Activated CD4-positive, alpha-beta memory T cell treated with anti-CD3 and anti-CD28 coated beads for 36 hours (primary cell): ENCODE data around the gene NSMCE1. TPM values are rescaled to one million over a fixed set of nuclear protein-coding genes. Genes with fewer than 3 reads are reported as not detected.
A peak's percentile ranks its signal among the peaks of the same experiment; 100 is the strongest.
"Not testable (repeated sequence)": the region's sequence is repeated elsewhere in the genome, so short reads cannot be mapped to it uniquely, and the experiment has no call there.

Experiments used
- CTCF ChIA-PET: fragments of 350-600 bp; sonication (Branson Sonifier 250); formaldehyde crosslinking; loops from one replicate; lab custom pipeline; 2021; ENCODE audit warnings: antibody characterized with exemption, inconsistent platforms; lab: Charles Lee
- POLR2A ChIA-PET: fragments of 350-600 bp; sonication (Branson Sonifier 250); formaldehyde crosslinking; loops from one replicate; lab custom pipeline; 2021; ENCODE audit warnings: antibody characterized with exemption; lab: Charles Lee
- DNase-seq: peaks from one replicate; pipeline ENCODE4 v3.0.0-alpha.2; 2020
- H3K27ac Mint-ChIP-seq: one replicate; pipeline ENCODE4 v1.8.0; 2021; ENCODE audit warnings: mixed read lengths
- H3K27me3 Mint-ChIP-seq: one replicate; pipeline ENCODE4 v1.8.0; 2021; ENCODE audit warnings: mixed read lengths
- H3K36me3 Mint-ChIP-seq: one replicate; pipeline ENCODE4 v1.8.0; 2021; ENCODE audit warnings: mixed read lengths
- H3K4me1 Mint-ChIP-seq: one replicate; pipeline ENCODE4 v1.8.0; 2021; ENCODE audit warnings: low read depth, mixed read lengths
- H3K4me3 Mint-ChIP-seq: one replicate; pipeline ENCODE4 v1.8.0; 2021; ENCODE audit warnings: mild to moderate bottlenecking, mixed read lengths
- H3K9me3 Mint-ChIP-seq: one replicate; pipeline ENCODE4 v1.8.0; 2021; ENCODE audit warnings: mixed read lengths
- intact Hi-C: fragments of 100-400 bp; cut with micrococcal nuclease; formaldehyde crosslinking; loops from one replicate; pipeline ENCODE4 v1.15.1; 2023
- total RNA-seq, 2 experiments: library from RNA; stranded (reverse); gene quantifications; one replicate each; pipeline ENCODE4 v1.2.3, GENCODE V29; 2021

The NSMCE1 gene
- total RNA-seq, 2 experiments from 2014 or later: 120 to 121 TPM

DNA sequence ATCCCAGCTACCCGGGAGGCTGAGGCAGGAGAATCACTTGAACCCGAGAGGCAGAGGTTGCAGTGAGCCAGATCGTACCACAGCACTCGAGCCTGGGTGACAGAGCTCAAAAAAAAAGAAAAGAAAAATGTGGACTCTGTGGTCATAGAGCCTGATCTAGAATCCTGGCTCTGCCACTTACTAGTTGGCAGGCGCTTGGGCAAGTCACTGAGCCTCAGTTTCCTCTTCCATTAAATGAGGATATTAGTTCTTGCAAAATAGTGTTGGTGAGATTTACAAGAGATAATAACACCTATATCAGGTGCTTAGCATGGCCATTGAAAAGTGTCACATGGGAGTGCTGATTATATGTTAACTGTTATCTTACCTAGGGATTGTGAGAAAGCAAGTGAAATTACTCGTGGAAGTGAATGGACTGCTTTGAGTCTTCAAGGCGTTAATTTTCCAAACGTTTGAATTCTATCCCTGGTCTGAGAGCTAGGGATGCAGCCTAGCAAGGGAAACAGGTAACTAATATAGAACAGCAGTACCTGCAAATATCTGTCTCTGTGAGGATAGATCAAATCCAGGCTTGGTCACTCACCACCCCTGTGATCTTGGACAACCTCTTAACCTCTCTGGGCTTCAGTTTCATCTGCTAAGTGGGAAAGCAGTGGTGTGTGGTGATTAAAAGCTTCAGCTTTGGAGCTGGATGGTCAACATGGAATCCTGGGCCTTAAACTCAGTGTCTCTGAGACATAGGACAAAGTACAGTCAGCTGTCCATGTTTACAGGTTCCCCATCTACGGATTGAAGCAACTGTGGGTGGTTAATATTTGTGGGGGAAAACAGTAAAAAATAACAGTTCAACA, 953 bp upstream of the NSMCE1 start:
- POLR2A ChIA-PET: interaction anchor here (1.9 to 2.4 kb wide), 3 partner anchors 32 to 48 kb away, joined by 8 to 16 read pairs (median 8); no protein-coding TSS in a partner anchor
- intact Hi-C loops: loop anchor here (2.0 kb wide), 2 partner anchors 15 to 49 kb away; no protein-coding TSS in a partner anchor
- peaks cover 14% of the 10 kb centered on the region for H3K36me3 Mint-ChIP-seq

DNA sequence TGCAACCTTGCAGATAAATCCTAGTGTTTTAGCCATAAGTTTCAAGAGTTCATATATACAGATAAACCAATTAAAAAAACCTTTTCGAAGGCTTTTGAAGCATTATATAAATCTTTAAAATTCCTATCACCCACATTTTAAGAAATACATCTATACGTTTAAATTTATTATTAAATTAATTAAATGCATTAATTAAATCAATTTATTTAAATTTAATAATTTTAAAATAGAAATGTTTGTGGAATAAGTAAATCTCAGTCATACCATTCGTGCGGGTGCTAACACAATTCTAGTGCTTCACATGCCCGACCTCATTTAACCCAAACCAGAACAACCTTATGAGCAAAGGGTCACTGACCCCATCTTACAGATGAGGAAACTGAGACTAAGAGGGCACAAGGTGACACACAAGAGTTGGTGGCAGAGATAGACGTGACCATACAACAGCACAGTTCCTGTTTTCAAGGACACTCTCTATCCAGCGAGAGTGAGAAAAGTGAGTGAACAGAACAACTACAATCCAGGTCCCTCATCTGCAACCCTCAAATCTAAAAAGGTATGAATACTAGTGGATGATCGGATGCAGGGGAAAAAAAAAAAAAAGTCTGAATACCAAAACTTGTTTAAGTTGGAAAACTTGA, 1.4 kb downstream of the NSMCE1 start:
- ChIA-PET CTCF (interaction anchor here (1.0 to 4.5 kb wide), 2 partner anchors 32 to 50 kb away, joined by 4 to 32 read pairs; no protein-coding TSS in a partner anchor), POLR2A (interaction anchor here (0.8 to 2.4 kb wide), 4 partner anchors 13 to 50 kb away, joined by 3 to 16 read pairs (median 8); no protein-coding TSS in a partner anchor)
- Mint-ChIP-seq H3K27ac (peak overlapping the region; percentile 48), H3K27me3 (no peaks in the 10 kb centered on the region), H3K4me1 (peaks cover 66% of the 10 kb centered on the region), H3K36me3 (peaks cover 25% of the 10 kb centered on the region), H3K4me3 (peak overlapping the region; percentile 89), H3K9me3 (no peaks in the 10 kb centered on the region)
- intact Hi-C loops: no loop called here
- no peak for DNase-seq

More for the DNA sequence above, 953 bp upstream of the NSMCE1 start:
- Mint-ChIP-seq H3K27me3 (no peaks in the 10 kb centered on the region), H3K4me3 (peak overlapping the region; percentile 89), H3K4me1 (peaks cover 67% of the 10 kb centered on the region), H3K27ac (peak overlapping the region; percentile 92), H3K9me3 (no peaks in the 10 kb centered on the region)
- peak; percentile 2 for DNase-seq
- CTCF ChIA-PET: interaction anchor here (1.0 to 4.5 kb wide), 6 partner anchors 14 to 133 kb away, joined by 3 to 32 read pairs (median 4); partner anchors contain the start of gene IL21R

DNA sequence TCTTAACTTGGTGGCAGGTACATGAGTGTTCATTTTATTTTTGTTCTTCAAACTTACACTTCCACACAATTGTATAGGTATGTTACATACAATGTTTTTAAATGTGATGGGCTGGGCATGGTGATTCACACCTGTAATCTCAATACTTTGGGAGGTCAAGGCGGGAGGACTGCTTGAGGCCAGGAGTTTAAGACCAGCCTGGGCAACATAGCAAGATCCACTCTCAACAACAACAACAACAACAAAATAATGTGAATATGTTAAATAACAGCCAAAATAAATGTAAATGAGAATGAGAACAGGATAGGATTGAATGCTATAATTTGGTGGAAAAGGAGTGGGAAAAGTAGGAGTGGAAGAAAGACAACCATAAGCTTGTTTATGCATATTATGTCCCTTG, 2.6 kb downstream of the NSMCE1 start:
- Mint-ChIP-seq H3K9me3 (no peaks in the 10 kb centered on the region), H3K27me3 (no peaks in the 10 kb centered on the region), H3K4me3 (no peak overlapping the region), H3K27ac (peak overlapping the region; percentile 6), H3K4me1 (peaks cover 65% of the 10 kb centered on the region), H3K36me3 (peaks cover 25% of the 10 kb centered on the region)
- ChIA-PET CTCF (no interaction called here), POLR2A (no interaction called here)
- DNase-seq: no peak
- intact Hi-C loops: no loop called here

DNA sequence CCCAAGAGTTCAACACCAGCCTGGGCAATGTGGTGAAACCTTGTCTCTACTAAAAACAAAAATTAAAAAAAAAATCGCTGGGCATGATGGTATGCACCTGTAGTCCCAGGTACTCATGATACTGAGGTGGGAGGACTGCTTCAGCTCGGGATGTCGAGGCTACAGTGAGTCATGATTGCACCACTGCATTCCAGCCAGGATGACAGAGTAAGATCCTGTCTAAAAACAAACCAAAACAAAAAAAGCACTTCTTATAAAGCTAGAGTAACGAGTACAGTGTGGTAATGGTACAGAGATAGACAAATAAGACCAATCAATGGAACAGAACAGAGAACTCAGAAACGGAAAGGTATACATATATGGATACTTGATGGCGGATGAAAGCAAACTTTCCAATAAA, 4.4 kb downstream of the NSMCE1 start:
- DNase-seq: no peak
- Mint-ChIP-seq H3K27me3 (no peaks in the 10 kb centered on the region), H3K36me3 (peaks cover 26% of the 10 kb centered on the region), H3K9me3 (no peaks in the 10 kb centered on the region), H3K4me1 (peaks cover 55% of the 10 kb centered on the region), H3K4me3 (no peak overlapping the region), H3K27ac (no peak overlapping the region)
- ChIA-PET CTCF (interaction anchor here (1.5 kb wide), 1 partner anchor 30 kb away, joined by 6 read pairs; no protein-coding TSS in a partner anchor), POLR2A (no interaction called here)
- intact Hi-C loops: no loop called here

DNA sequence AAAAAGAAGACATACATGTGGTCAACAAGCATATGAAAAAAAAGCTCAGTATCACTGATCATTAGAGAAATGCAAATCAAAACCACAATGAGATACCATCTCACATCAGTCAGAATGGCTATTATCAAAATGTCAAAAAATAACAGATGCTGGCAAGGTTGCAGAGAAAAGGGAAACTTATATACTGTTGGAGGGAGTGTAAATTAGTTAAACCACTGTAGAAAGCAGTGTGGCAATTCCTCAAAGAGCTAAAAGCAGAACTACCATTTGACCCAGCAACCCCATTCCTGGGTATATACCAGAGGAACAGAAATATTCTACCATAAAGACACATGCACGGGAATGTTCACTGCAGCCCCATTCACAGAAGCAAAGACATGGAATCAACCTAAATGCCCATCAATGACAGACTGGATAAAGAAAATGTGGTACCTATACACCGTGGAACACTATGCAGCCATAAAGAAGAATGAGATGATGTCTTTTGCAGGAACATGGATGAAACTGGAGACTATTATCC, 5.6 kb downstream of the NSMCE1 start:
- POLR2A ChIA-PET, DNase-seq, H3K27ac Mint-ChIP-seq, intact Hi-C loops, H3K27me3 Mint-ChIP-seq, H3K9me3 Mint-ChIP-seq, H3K4me3 Mint-ChIP-seq: not testable (repeated sequence)
- CTCF ChIA-PET: interaction anchor here (2.1 kb wide), 1 partner anchor 26 kb away, joined by 4 read pairs; no protein-coding TSS in a partner anchor
- H3K36me3 Mint-ChIP-seq: peaks cover 24% of the 10 kb centered on the region
- H3K4me1 Mint-ChIP-seq: peaks cover 66% of the 10 kb centered on the region

DNA sequence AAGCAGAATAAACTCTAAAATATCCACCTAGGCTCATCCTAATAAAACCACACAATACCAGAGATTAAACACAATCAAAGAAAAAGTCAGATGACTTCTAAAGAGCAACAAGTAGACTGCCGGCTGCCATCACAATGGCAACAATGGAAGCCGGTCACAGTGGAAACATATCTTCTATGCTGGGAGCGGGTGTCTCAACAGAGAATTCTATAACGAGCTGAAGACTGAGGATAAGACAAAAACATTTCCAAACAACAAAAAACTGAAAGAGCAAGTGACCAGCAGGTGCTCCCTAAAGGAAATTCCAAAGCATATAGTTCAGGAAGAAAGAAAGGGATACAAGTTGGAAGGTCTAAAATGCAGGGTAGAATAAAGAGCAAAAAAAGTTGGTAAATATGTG, 8.9 kb downstream of the NSMCE1 start:
- DNase-seq: no peak
- ChIA-PET POLR2A (no interaction called here), CTCF (no interaction called here)
- peaks cover 75% of the 10 kb centered on the region for H3K4me1 Mint-ChIP-seq
- intact Hi-C loops: no loop called here
- no peaks in the 10 kb centered on the region for H3K9me3 Mint-ChIP-seq
- H3K27ac Mint-ChIP-seq: no peak overlapping the region
- no peak overlapping the region for H3K4me3 Mint-ChIP-seq
- no peaks in the 10 kb centered on the region for H3K27me3 Mint-ChIP-seq
- H3K36me3 Mint-ChIP-seq: peaks cover 36% of the 10 kb centered on the region

DNA sequence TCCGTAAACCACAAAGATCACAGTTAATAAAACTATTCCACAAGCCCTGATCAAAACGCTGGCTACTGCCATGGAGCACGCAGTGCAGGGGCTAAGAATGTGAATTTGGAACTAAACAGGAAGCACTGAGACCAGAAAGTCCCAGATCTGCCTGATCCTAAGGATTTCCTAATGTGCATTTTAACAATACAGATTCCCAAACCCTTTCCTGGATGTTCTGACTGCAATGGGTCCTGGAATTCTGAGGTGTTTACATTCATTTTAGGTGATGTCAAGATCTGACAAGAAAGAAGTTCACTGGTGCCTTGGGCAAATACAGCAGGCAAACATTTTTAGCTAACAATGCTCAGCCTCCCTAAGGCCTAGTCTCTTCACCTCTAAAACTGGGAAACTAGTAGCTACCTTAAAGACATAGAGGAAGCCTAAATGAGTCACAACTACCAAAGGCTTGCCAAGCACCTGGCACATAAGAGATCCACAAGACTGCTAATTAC, 10.3 kb downstream of the NSMCE1 start:
- Mint-ChIP-seq H3K9me3 (no peaks in the 10 kb centered on the region), H3K4me3 (no peak overlapping the region), H3K27me3 (no peaks in the 10 kb centered on the region)

DNA sequence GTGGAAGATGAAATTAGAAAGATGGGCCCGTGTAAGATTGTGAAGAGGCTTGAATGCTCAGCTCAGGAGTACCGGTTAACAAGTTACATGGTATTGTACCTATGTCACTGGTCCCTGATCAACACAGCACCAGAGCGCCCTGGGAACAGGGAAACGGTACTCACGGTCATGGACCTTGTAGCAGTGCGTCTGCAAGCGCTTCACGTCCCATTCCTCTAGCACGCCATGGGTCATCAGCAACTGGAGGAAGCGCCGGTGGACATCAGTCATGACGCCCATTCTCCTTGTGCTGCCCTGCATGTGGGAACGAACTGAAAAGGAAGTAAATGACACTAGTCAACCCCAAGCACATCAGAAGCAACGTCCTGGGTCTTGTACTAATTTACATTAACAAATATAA, 11.3 kb downstream of the NSMCE1 start:
- ChIA-PET POLR2A (no interaction called here), CTCF (interaction anchor here (0.6 to 1.3 kb wide), 2 partner anchors 22 to 25 kb away, joined by 3 to 4 read pairs; no protein-coding TSS in a partner anchor)
- Mint-ChIP-seq H3K27ac (no peak overlapping the region), H3K4me1 (peaks cover 79% of the 10 kb centered on the region), H3K36me3 (peaks cover 32% of the 10 kb centered on the region), H3K27me3 (no peaks in the 10 kb centered on the region), H3K9me3 (no peaks in the 10 kb centered on the region), H3K4me3 (no peak overlapping the region)
- no peak for DNase-seq
- intact Hi-C loops: no loop called here

More for the DNA sequence above, 10.3 kb downstream of the NSMCE1 start:
- Mint-ChIP-seq H3K27ac (no peak overlapping the region), H3K36me3 (peaks cover 39% of the 10 kb centered on the region), H3K4me1 (peaks cover 81% of the 10 kb centered on the region)
- CTCF ChIA-PET: no interaction called here
- intact Hi-C loops: no loop called here
- POLR2A ChIA-PET: no interaction called here
- DNase-seq: no peak

DNA sequence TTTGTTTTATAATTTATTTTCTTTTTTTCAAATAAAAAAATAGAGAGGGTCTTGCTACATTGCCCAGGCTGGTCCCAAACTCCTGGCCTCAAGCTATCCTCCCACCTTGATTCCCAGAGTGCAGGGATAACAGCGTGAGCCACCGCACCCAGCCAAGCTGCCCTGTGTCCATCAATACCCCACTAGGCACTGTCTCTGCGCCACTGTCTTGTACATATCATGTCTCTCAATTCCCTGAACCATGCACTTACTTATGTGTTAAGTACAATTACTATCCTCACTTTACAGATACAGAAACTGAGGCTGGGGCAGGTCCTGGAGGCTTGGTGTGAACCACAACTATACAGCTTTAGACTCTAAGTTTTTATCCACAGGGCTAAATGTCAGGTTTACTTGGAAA, 11.7 kb downstream of the NSMCE1 start:
- no peaks in the 10 kb centered on the region for H3K9me3 Mint-ChIP-seq
- H3K4me3 Mint-ChIP-seq: no peak overlapping the region
- ChIA-PET CTCF (interaction anchor here (0.6 to 1.3 kb wide), 2 partner anchors 22 to 25 kb away, joined by 3 to 4 read pairs; no protein-coding TSS in a partner anchor), POLR2A (no interaction called here)
- intact Hi-C loops: no loop called here
- H3K36me3 Mint-ChIP-seq: peaks cover 33% of the 10 kb centered on the region
- H3K27me3 Mint-ChIP-seq: no peaks in the 10 kb centered on the region
- H3K4me1 Mint-ChIP-seq: peaks cover 79% of the 10 kb centered on the region
- DNase-seq: no peak
- H3K27ac Mint-ChIP-seq: no peak overlapping the region

DNA sequence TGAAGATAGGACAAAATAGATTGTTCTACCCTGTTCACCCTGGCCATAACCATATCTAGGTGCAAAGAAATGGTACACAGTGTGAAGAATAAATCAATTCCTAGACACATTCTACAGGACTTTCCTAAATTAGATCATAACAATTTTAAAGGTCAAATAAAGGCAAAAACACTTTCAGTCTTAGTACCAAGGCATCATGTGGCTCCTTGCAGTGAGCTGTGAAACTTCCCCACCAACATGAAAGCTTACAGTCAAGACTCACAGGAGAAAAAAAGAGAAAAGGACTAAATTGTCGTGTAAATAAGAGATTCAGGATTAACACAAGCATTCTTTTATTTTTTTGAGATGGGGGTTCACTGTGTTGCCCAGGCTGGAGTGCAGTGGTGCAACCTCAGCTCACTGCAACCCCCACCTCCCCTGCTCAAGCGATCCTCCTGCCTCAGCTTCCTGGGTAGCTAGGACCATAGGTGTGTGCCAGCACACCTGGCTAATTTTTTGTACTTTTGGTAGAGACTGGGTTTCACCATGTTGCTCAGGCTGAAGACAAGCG, 14.2 kb downstream of the NSMCE1 start:
- intact Hi-C loops: loop anchor here (1.0 to 5.0 kb wide), 5 partner anchors 8 to 153 kb away; partner anchors contain the start of gene NSMCE1

DNA sequence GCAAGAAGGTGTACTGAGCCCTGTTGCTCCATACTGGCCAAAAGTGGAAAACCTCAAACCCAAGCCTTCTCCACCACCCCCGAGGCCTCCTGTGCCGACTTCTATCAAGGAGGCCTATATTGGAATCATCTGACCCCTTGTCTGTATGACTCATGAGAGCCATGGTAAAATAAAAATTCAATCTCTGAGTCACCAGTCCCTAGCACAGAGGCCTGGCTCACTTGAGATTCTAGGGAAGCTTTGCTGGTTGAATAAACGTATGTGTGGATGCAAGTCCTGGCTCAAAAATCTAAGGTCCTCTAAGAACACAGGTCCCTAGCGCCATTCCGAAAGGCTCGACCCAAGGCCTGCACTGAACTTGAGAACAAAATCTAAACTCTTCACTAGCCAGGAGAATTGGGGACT, 15.0 kb downstream of the NSMCE1 start:
- peak overlapping the region; percentile 90 for H3K27ac Mint-ChIP-seq
- no peak for DNase-seq
- intact Hi-C loops: loop anchor here (5.0 kb wide), 2 partner anchors 114 to 154 kb away; no protein-coding TSS in a partner anchor
- ChIA-PET CTCF (interaction anchor here (1.4 to 3.0 kb wide), 2 partner anchors 19 to 114 kb away, joined by 5 to 21 read pairs; no protein-coding TSS in a partner anchor), POLR2A (interaction anchor here (1.3 to 2.6 kb wide), 3 partner anchors 18 to 62 kb away, joined by 3 to 28 read pairs (median 4); no protein-coding TSS in a partner anchor)
- H3K36me3 Mint-ChIP-seq: peaks cover 44% of the 10 kb centered on the region
- H3K4me1 Mint-ChIP-seq: peaks cover 86% of the 10 kb centered on the region
- H3K9me3 Mint-ChIP-seq: no peaks in the 10 kb centered on the region
- no peaks in the 10 kb centered on the region for H3K27me3 Mint-ChIP-seq
- H3K4me3 Mint-ChIP-seq: peak overlapping the region; percentile 47

More for the DNA sequence above, 14.2 kb downstream of the NSMCE1 start:
- Mint-ChIP-seq H3K4me3 (peak overlapping the region; percentile 40), H3K36me3 (peaks cover 39% of the 10 kb centered on the region), H3K9me3 (no peaks in the 10 kb centered on the region), H3K4me1 (peaks cover 88% of the 10 kb centered on the region), H3K27ac (peak overlapping the region; percentile 90), H3K27me3 (no peaks in the 10 kb centered on the region)
- DNase-seq: no peak
- CTCF ChIA-PET: interaction anchor here (1.4 to 3.0 kb wide), 4 partner anchors 16 to 113 kb away, joined by 5 to 21 read pairs (median 5); no protein-coding TSS in a partner anchor
- POLR2A ChIA-PET: interaction anchor here (0.9 to 2.6 kb wide), 5 partner anchors 13 to 85 kb away, joined by 3 to 28 read pairs (median 3); no protein-coding TSS in a partner anchor
